ENCODE results near the gene BCOR. TPM values are rescaled to one million over a fixed set of nuclear protein-coding genes. Genes with fewer than 3 reads are reported as not detected.

Gene BCOR
- total RNA-seq, 2 experiments from 2014 or later: 48.0 to 64.3 TPM

- Histone ChIP-seq H3K4me2 (ENCODE audit: low read length) (peak overlapping the region; percentile 90), H3K36me3 (ENCODE audit: insufficient read depth, low read length) (no peaks in the 10 kb centered on the region), H3K4me1 (ENCODE audit: insufficient read depth, low read length, poor library complexity, severe bottlenecking) (peaks cover 71% of the 10 kb centered on the region), H3K9me2 (ENCODE audit: insufficient read depth, low read length) (no peaks in the 10 kb centered on the region), H2AFZ (ENCODE audit: low read length) (no peak overlapping the region; the same call in 1 of the 2 replicates), H3K27ac (ENCODE audit: low read depth, low read length, poor library complexity, severe bottlenecking) (peak overlapping the region; percentile 74), H3K79me2 (ENCODE audit: insufficient read depth, low read depth, low read length) (no peaks in the 10 kb centered on the region), H3K9me3 (ENCODE audit: low read length) (no peaks in the 10 kb centered on the region), H4K20me1 (ENCODE audit: insufficient read depth, low read length) (no peaks in the 10 kb centered on the region), H3K4me3 (ENCODE audit: low read depth, low read length, poor library complexity, severe bottlenecking) (peak overlapping the region; percentile 76)
- BruUV-seq (replicated peaks): no TSS peak
- CTCF ChIA-PET (ENCODE audit: unreplicated experiment): no interaction called here
- TF ChIP-seq EZH2phosphoT487 (IDR thresholded peaks at IDR 0.05; ENCODE audit: borderline replicate concordance, low read depth, low read length): no peak
- TF ChIP-seq CTCF (conservative IDR thresholded peaks at IDR 0.05; ENCODE audit: low read length): no peak
- intact Hi-C loops (cut with micrococcal nuclease; ENCODE audit: unreplicated experiment): no loop called here
- DNase-seq (ENCODE audit: low spot score): peak; percentile 74
- POLR2A ChIA-PET: interaction anchor here (0.6 to 1.5 kb wide), 4 partner anchors 8 to 21 kb away, joined by 3 to 6 read pairs (median 4); no protein-coding TSS in a partner anchor
Measured at GRCh38 chrX:40105835-40106675, 8.3 kb upstream of the BCOR start.

GRCh38 chrX:40104985-40105834 is 7.5 kb upstream of the BCOR start:
- ChIA-PET CTCF (ENCODE audit: unreplicated experiment) (no interaction called here), POLR2A (interaction anchor here (0.6 to 1.5 kb wide), 5 partner anchors 9 to 475 kb away, joined by 3 to 6 read pairs (median 4); no protein-coding TSS in a partner anchor)

More at GRCh38 chrX:40104985-40105834, 7.5 kb upstream of the BCOR start:
- H3K4me2 ChIP-seq (ENCODE audit: low read length): peak overlapping the region; percentile 90
- peaks cover 80% of the 10 kb centered on the region for H3K4me1 ChIP-seq (ENCODE audit: insufficient read depth, low read length, poor library complexity, severe bottlenecking)
- H3K4me3 ChIP-seq (ENCODE audit: low read depth, low read length, poor library complexity, severe bottlenecking): peak overlapping the region; percentile 76
- no TSS peak for BruUV-seq (replicated peaks)
- no peaks in the 10 kb centered on the region for H3K9me3 ChIP-seq (ENCODE audit: low read length)
- no peaks in the 10 kb centered on the region for H4K20me1 ChIP-seq (ENCODE audit: insufficient read depth, low read length)
- TF ChIP-seq CTCF (conservative IDR thresholded peaks at IDR 0.05; ENCODE audit: low read length): no peak
- TF ChIP-seq EZH2phosphoT487 (IDR thresholded peaks at IDR 0.05; ENCODE audit: borderline replicate concordance, low read depth, low read length): no peak
- peak; percentile 74 for DNase-seq (ENCODE audit: low spot score)
- H3K79me2 ChIP-seq (ENCODE audit: insufficient read depth, low read depth, low read length): no peaks in the 10 kb centered on the region
- H3K36me3 ChIP-seq (ENCODE audit: insufficient read depth, low read length): no peaks in the 10 kb centered on the region
- H3K27ac ChIP-seq (ENCODE audit: low read depth, low read length, poor library complexity, severe bottlenecking): peak overlapping the region; percentile 74
- no peaks in the 10 kb centered on the region for H3K9me2 ChIP-seq (ENCODE audit: insufficient read depth, low read length)
- no peak overlapping the region for H2AFZ ChIP-seq (ENCODE audit: low read length)
- intact Hi-C loops (cut with micrococcal nuclease; ENCODE audit: unreplicated experiment): no loop called here
